Measurements from ENCODE around the gene CCDC142.
"Not testable (repeated sequence)": the region's sequence is repeated elsewhere in the genome, so short reads cannot be mapped to it uniquely, and the experiment has no call there.

DNA sequence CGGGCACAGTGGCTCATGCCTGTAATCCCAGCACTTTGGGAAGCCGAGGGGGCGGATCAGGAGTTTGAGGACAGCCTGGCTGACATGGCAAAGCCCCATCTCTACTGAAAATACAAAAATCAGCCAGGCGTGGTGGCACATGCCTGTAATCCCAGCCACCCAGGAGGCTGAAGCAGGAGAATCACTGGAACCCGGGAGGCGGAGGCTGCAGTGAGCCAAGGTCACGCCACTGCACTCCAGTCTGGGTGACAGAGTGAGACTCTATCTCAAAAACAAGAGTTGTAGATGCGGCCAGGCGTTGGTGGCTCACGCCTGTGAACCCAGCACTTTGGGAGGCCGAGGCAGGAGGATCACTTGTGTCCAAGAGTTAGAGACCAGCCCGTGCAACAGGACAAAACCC lies 12.1 kb downstream of the CCDC142 start:
- not testable (repeated sequence) for TF ChIP-seq CTCF, POLR2AphosphoS5 (IDR thresholded peaks at IDR 0.05)

Measured in stomach (tissue), 4 donors.